Keratinocyte (primary cell): ENCODE measurements around the gene MFN2. TPM values are rescaled to one million over a fixed set of nuclear protein-coding genes. Genes with fewer than 3 reads are reported as not detected.

Source experiments
- DNase-seq: peaks from one replicate; pipeline ENCODE4 v3.0.0-alpha.2; 2011; ENCODE audit warnings: low read depth, missing footprints, low spot score
- FAIRE-seq: peaks from 2 replicates; lab custom pipeline; 2011; peaks lifted over from hg19 to GRCh38; lab: Jason Lieb, UNC
- H2AFZ ChIP-seq: 2 replicates; pipeline ENCODE4 v1.6.0; 2012; ENCODE audit warnings: low read length, control low read depth, inconsistent platforms; ENCODE audit not compliant: control insufficient read depth
- H3K27ac ChIP-seq: 2 replicates; pipeline ENCODE4 v1.5.1; 2011; ENCODE audit warnings: low read length; ENCODE audit not compliant: control insufficient read depth, insufficient read depth
- H3K27me3 ChIP-seq: 3 replicates; pipeline ENCODE4 v1.6.0; 2011; ENCODE audit warnings: low read length; ENCODE audit not compliant: control insufficient read depth, insufficient read depth; ENCODE audit errors: extremely low read depth
- H3K36me3 ChIP-seq, 2 experiments: 2 replicates in 1 of 2; 3 replicates in 1 of 2; pipeline ENCODE4 v1.5.1; 2011; ENCODE audit warnings: low read length in 2 of 2, mild to moderate bottlenecking in 1 of 2; ENCODE audit not compliant: control insufficient read depth in 2 of 2, insufficient read depth in 2 of 2; ENCODE audit errors: extremely low read depth in 1 of 2
- H3K4me1 ChIP-seq: 3 replicates; pipeline ENCODE4 v1.5.1; 2011; ENCODE audit warnings: low read length; ENCODE audit not compliant: control insufficient read depth, insufficient read depth; ENCODE audit errors: extremely low read depth
- H3K4me2 ChIP-seq: 3 replicates; pipeline ENCODE4 v1.6.0; 2011; ENCODE audit warnings: low read depth, low read length; ENCODE audit not compliant: control insufficient read depth, insufficient read depth; ENCODE audit errors: extremely low read depth
- H3K4me3 ChIP-seq, 3 experiments: fragments of 200-600 bp in 1 of 3; sonication (generic) in 1 of 3; 2 replicates in 2 of 3; 3 replicates in 1 of 3; pipeline ENCODE4 v1.5.1; 2011 to 2016; ENCODE audit warnings: low read length in 3 of 3, mild to moderate bottlenecking in 3 of 3, control low read depth in 2 of 3, inconsistent platforms in 1 of 3, low read depth in 1 of 3, mixed read lengths in 1 of 3, mixed run types in 1 of 3, moderate library complexity in 1 of 3; ENCODE audit not compliant: control insufficient read depth in 2 of 3, insufficient read depth in 2 of 3; ENCODE audit errors: extremely low read depth in 1 of 3
- H3K79me2 ChIP-seq: 2 replicates; pipeline ENCODE4 v1.6.0; 2012; ENCODE audit warnings: low read length; ENCODE audit not compliant: control insufficient read depth, insufficient read depth
- H3K9ac ChIP-seq: 3 replicates; pipeline ENCODE4 v1.6.0; 2011; ENCODE audit warnings: low read length; ENCODE audit not compliant: control insufficient read depth, insufficient read depth; ENCODE audit errors: extremely low read depth
- H3K9me1 ChIP-seq: 3 replicates; pipeline ENCODE4 v1.6.0; 2011; ENCODE audit warnings: low read length; ENCODE audit not compliant: control insufficient read depth, insufficient read depth; ENCODE audit errors: extremely low read depth
- H3K9me3 ChIP-seq: 2 replicates; pipeline ENCODE4 v1.5.1; 2012; ENCODE audit warnings: low read depth, low read length; ENCODE audit not compliant: control insufficient read depth
- H4K20me1 ChIP-seq: 3 replicates; pipeline ENCODE4 v1.6.0; 2011; ENCODE audit warnings: low read length; ENCODE audit not compliant: control insufficient read depth, insufficient read depth; ENCODE audit errors: extremely low read depth
- EZH2 ChIP-seq: IDR thresholded peaks from one replicate; pipeline ENCODE4 v1.6.1; 2012; ENCODE audit warnings: inconsistent platforms, mild to moderate bottlenecking, low read length, moderate library complexity
- dilution Hi-C: fragments of 300-500 bp; cut with MboI; formaldehyde crosslinking; loops from one replicate; pipeline ENCODE4 v1.7.0; 2020; ENCODE audit warnings: low sequenced_read_pairs; ENCODE audit not compliant: extremely low pct_ligation_motif_present
- polyA plus RNA-seq, 5 experiments: library from polyadenylated mRNA; depleted of rRNA in 3 of 5; stranded (reverse) in 3 of 5; stranded (forward) in 1 of 5; unstranded in 1 of 5; fragments of >200 nt; gene quantifications; 1 replicate in 1 of 5; 2 replicates in 3 of 5; 3 replicates in 1 of 5; pipeline versions ENCODE4 v1.2.1 to v1.2.3, GENCODE V29; 2011 to 2012; ENCODE audit warnings: missing spikeins in 2 of 5, low read depth in 1 of 5, low replicate concordance in 1 of 5
- TF ChIP-seq, protein P1 (sequence below), 3 experiments: IDR thresholded peaks in 1 of 3; conservative IDR thresholded peaks in 1 of 3; optimal IDR thresholded peaks in 1 of 3; 2 replicates in 2 of 3; 3 replicates in 1 of 3; pipeline versions ENCODE3 to v1.5.1; 2011; ENCODE audit warnings: low read length in 3 of 3, mild to moderate bottlenecking in 3 of 3, moderate library complexity in 2 of 3, control low read depth in 1 of 3, inconsistent platforms in 1 of 3; ENCODE audit not compliant: insufficient read depth in 2 of 3; ENCODE audit errors: extremely low read depth in 1 of 3

MFN2 gene
- polyA plus RNA-seq, 1 donor (not counting 4 experiments of a cell fraction or from before 2014, with no cell fraction given), result 102 TPM

DNA sequence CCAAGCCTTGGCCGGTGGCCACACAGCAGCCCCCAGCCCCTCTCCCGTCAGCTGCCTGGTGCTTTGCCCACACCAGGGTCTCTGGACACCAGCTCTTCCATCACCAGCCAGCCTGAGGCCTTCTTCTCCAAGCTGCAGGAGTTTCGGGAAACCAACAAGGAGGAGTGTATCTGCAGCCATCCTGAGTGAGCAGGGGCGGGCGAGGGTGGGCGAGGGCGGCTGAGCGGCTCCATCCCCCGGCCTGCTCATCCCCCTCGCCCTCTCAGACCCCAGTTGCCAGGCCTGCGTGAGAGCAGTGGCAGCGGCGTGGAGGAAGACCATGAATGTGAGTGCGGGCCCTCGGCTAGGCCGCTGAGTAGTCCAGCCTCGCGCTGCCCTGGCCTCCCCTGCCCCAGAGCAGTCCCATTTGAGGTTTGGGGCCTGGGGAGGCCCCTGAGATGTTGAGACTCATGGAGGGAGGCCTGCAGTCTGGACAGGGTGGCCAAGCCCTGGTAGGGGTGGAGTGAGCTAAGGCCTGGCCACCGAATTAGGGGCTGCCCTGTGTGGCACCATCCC lies 48.8 kb downstream of the MFN2 start:
- H3K9me3 ChIP-seq, result no peaks in the 10 kb centered on the region
- DNase-seq (no peak), FAIRE-seq (no peak)
- H3K27me3 ChIP-seq, result no peaks in the 10 kb centered on the region
- no peaks in the 10 kb centered on the region for H4K20me1 ChIP-seq
- no peak overlapping the region for H3K9ac ChIP-seq
- H3K27ac ChIP-seq, result no peak overlapping the region
- no peak overlapping the region for H3K4me2 ChIP-seq
- no peak overlapping the region for H2AFZ ChIP-seq
- no peaks in the 10 kb centered on the region for H3K9me1 ChIP-seq
- H3K4me1 ChIP-seq, result no peaks in the 10 kb centered on the region
- no peak overlapping the region for H3K4me3 ChIP-seq
- H3K36me3 ChIP-seq, result peaks cover 9 to 39% of the 10 kb centered on the region in 2 experiments
- dilution Hi-C loops, result no loop called here
- no peaks in the 10 kb centered on the region for H3K79me2 ChIP-seq
- TF ChIP-seq, protein P1, sequence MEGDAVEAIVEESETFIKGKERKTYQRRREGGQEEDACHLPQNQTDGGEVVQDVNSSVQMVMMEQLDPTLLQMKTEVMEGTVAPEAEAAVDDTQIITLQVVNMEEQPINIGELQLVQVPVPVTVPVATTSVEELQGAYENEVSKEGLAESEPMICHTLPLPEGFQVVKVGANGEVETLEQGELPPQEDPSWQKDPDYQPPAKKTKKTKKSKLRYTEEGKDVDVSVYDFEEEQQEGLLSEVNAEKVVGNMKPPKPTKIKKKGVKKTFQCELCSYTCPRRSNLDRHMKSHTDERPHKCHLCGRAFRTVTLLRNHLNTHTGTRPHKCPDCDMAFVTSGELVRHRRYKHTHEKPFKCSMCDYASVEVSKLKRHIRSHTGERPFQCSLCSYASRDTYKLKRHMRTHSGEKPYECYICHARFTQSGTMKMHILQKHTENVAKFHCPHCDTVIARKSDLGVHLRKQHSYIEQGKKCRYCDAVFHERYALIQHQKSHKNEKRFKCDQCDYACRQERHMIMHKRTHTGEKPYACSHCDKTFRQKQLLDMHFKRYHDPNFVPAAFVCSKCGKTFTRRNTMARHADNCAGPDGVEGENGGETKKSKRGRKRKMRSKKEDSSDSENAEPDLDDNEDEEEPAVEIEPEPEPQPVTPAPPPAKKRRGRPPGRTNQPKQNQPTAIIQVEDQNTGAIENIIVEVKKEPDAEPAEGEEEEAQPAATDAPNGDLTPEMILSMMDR (optimal IDR thresholded peaks at IDR 0.05 in 1 of 3, IDR thresholded peaks at IDR 0.05 in 1 of 3, conservative IDR thresholded peaks at IDR 0.05 in 1 of 3; ENCODE audit: extremely low read depth in 1 of 3, insufficient read depth in 2 of 3, low read length in 3 of 3), result no peak
- no peak for TF ChIP-seq EZH2

DNA sequence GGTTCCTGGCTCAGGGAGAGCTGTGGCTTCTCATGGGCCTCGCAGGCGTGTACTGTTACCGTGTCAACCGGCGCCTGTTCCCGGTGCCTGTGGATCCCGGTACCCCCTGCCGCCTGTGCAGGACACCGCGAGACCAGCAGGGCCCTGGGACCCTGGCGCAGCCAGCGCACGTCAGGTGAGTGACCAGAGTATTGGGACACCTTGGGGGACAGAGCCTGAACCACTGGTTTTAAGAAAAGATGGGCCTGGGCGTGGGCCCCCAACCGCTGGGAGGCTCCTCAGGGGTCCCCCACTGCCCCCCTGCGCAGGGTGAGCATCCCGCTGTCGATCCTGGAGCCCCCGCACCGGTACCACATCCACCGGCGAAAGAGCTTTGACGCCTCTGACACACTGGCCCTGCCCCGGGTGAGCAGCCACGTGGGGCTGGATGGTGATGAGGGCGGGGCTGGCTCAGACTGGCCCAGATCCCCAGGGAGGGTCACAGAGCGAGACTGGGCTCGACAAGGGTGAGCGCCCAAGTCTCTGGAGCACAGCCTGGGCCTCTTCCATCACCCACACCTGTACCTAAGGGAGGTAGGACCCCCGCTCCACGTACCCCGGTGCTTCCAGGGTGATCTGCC lies 49.6 kb downstream of the MFN2 start:
- Histone ChIP-seq H3K9ac (no peak overlapping the region), H3K4me1 (no peaks in the 10 kb centered on the region), H3K27me3 (no peaks in the 10 kb centered on the region), H2AFZ (no peak overlapping the region), H3K4me3 (no peak overlapping the region), H3K9me3 (no peaks in the 10 kb centered on the region), H4K20me1 (no peaks in the 10 kb centered on the region), H3K36me3 (peaks cover 7 to 35% of the 10 kb centered on the region in 2 experiments), H3K4me2 (no peak overlapping the region), H3K27ac (no peak overlapping the region), H3K9me1 (no peaks in the 10 kb centered on the region), H3K79me2 (no peaks in the 10 kb centered on the region)
- dilution Hi-C loops, result no loop called here
- DNase-seq (no peak), FAIRE-seq (no peak)
- TF ChIP-seq EZH2, result no peak
- TF ChIP-seq, protein P1 (optimal IDR thresholded peaks at IDR 0.05 in 1 of 3, IDR thresholded peaks at IDR 0.05 in 1 of 3, conservative IDR thresholded peaks at IDR 0.05 in 1 of 3; ENCODE audit: extremely low read depth in 1 of 3, insufficient read depth in 2 of 3, low read length in 3 of 3), result no peak
